Measurements from ENCODE around the gene MAPKAPK3.

The MAPKAPK3 gene

DNA sequence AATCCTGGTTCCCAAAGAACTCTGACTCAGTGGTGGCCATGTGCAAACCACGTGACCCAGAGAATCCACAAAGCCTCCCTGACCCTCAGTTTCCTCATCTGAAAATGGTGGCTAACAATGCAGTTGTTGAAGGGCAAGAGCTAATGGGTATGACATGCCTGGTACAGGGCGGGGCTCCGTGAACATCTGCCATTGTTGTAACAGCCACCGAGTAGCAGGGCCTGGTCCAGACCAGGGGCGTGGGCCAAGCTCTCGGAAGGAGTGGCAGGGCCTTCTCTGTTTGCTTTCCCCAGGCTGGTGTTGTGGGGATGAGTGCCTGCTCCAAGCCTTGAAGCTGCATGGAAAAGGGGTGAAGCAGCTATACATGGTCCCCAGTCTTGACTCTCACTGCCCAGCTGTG, 13.4 kb downstream of the MAPKAPK3 start:
- DNase-seq, result no peak

DNA sequence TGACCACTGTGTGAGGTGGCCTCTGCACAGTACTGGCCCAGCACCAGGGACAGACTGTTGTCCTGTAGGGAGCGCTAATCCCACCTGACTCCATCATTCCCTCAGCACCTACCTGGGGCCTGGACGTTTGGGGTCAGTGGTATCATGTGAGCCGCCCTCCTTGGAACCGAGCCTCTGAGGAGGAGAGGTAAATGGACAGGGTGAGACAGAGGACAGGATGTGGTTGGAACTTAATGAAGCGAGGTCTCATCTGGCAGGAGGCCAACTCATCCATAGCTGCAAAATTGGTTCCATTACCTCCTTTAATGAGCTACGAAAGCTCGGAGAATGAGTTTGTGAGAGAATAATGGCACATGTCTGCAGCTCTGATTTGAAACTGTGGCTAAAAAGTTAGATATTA, 13.9 kb downstream of the MAPKAPK3 start:
- no peak for DNase-seq

DNA sequence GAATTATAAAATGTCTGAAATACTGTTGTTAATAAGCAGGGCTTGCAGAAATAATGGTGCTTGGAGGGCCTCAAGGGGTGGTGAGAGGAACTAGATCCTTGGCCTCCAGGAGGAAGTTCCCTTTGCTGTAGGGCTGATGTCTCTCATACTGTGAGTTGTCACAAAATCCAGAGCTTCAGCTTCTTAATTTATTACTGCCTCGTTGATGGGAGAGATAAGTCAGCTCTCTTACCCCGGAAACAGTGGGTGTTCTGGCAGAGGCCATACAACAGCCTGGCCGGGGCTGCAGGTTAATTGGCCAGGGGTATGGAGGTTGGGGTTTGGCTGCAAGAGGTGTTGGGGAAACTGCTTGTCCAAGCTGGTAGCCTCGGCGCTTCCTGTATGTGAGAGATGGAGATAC, 15.5 kb downstream of the MAPKAPK3 start:
- no peak for DNase-seq

DNA sequence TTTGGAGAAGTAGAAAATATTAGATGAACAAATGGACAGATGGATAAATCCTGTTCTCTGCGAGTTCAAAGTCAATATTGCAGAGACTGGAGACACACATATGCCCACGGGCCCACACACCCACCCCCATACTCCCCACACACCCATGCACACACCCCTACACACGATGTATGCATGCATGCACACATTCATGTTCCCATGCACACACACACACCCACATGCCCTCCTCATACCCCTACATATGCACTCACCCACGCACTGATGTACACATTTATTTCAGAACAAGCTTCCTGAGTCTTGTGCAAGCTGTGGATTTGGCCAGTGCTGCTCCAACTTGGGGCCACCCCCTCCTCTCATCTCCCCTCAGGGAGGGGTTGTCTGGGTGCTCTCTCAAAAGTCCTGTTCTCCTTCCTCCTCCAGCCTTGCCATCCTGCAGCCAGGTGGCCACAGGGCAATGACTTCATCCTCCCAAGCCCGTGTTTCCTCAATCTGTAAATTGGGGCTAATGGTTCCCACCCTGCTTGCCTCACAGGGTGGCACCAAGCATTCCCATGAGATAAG, 16.4 kb downstream of the MAPKAPK3 start:
- DNase-seq, result no peak

DNA sequence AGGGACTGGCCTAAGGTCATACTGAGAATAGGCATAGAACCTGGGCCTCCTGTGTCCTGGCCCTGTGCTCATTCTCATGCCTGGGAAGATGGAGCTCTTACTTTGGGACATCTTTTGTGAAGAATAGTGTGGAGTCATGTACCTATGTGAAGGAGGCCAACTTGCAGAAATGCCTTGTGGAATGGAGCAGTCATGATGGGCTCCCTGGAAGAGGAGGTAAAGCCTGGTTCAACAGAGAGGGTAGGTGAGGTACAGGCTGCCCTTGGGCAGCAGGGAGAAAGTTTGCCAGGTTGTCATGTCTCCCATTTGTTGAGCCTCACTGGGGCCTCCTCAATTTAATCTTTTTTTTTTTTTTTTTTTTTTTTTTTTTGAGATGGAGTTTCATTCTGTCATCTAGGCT, 18.1 kb downstream of the MAPKAPK3 start:
- no peak for DNase-seq

DNA sequence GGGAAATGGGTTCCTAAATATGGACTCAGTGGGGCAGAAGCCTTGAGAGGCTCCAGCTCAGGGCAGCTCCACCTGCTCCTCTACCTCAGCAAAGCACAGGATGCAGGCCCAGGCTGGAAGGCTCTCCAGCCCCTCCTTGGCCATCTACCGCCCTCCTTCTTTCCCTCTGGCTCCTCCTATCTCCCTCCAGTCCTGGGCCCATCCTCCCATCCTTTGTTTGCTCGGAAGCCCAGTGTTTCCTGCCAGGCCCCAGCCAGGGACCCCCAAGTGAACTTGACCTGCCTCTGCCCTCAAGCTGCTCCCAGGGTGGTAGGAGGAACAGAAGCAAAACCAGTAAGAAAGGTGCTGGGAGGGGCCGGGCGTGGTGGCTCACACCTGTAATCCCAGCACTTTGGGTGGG, 20.1 kb downstream of the MAPKAPK3 start:
- no peak for DNase-seq

DNA sequence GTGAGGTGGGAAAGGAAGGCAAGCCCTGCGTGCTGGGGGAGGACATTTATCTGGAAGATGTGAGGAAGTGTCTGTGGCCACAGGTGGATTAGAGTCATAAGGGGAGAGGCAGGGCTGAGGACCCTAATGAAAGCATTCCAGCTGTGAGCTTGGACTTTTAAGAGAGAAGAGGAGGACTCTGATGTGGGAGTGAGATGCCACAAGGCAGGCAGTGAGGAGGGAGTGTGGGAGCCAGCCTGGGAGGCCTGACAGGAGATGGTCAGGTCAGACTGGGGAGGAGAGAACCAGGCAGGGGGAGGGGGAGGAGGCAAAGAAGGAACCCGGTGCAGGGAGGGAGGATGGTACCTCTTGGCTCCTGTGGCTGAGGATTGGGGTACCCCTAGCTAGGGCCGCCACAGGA, 21.0 kb downstream of the MAPKAPK3 start:
- no peak for DNase-seq

DNA sequence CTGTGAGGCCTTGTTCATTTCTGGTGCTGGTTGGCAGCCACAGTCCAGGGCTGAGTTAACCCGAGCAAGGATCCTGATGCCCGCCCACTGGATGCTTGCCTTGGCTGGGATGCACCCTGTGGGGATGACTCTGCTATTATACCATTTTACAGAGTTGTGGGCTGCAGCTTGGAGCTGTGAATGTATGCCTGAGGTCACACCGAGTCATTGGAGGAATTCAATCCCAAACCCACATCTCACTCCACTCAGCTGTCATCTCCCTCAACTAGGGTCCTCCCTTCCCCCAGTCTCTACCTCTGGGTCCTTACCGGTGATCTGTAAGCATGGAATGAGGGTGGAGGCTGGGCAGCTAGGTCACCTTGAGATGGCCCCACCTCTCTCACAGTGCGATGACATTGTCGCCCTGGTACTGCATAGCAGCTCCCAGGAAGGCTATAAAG, 22.1 kb downstream of the MAPKAPK3 start:
- no peak for DNase-seq

DNA sequence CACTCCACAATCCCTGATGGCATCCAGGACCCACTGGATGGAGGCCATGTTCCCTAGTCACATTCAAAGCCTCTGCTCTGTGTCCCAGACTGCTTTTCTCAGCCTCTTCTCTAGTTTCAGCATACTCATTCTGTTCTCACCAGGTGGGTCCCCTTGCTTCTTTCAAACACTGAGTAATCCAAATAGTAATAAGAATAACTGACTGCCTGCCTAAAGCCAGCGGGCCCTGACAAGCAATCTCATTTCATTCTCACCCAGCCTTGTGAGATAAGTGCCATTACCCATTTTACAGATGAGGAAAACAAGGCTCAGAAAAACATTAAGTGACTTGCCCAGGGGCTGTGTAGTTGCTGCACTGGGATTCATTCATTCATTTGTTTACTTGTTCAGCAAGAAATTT, 25.4 kb downstream of the MAPKAPK3 start:
- DNase-seq, result no peak

DNA sequence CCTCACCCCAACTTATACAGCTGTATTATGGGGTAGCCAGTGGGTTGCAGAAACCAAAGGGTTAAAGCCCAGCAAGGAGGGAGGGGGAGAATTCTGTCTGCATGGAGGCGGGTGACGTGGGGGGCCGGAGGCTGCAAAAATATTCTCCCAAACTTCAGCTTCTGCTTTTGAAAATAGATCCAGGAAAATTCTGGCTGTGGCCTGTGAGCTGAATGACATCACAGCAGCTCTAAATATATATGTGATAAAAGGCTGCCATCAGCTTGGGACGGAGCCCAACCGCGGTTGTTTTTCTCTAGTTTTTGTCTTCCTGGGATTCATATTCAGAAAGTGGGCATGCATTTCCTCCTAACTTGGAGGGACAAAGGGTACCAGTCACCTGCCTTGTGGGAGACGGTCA, 27.6 kb downstream of the MAPKAPK3 start:
- DNase-seq, result no peak

DNA sequence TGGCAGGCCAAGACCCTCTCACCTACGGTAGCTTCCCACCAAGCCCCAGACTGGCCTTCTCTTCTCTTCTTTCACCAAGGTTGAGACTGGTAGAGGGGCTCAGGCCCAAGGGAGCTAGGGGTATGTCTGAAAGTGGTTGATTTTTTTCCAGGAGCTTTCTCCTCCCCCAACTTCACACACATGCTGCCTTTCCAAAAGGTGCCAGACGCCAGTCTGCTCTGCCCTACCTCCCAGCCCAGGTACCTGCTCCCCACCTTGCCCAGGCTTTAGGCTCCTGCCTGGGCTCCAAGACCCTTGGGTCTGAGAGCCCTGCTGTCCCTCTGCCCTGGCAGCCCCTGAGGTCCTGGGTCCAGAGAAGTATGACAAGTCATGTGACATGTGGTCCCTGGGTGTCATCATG, 28.4 kb downstream of the MAPKAPK3 start:
- DNase-seq, result no peak

DNA sequence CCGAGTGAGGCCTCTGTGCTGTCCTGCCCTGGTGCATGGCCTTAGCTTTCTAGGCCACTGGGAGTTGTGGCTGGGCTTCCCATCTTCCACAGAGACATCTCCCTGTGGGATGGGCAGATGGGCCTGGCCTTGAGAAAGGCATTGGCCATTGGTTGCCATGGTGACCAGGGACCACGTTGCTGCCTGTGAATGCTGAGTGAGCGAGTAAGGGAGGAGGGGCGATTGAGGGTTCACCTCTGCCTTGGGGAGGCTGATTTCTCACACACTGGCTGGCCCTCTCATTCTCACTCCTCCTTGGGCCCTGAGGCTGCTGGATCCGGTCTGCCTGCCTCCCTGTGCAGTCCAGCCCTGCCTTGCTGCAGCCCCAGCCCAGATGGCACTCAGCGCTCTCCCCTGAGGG, 31.4 kb downstream of the MAPKAPK3 start:
- DNase-seq, result no peak

DNA sequence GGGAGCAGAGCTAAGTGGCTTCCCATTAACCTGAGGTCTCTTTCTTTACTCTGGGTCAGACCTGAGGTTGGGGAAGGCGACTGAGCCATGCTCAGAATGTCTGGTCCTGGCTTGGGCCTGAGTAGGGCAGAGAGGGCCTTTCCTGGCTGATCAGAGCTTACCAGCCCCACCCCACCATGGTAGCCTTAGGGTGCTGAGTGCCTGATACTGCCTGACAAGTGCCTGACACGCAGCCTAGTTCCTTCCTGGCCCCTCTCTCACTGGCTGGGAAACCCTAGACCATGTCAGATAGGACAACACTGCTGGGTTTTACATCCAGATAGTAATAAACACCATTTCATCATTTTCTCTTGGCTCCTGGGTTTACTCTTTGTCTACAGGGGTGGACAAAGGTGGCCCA, 32.0 kb downstream of the MAPKAPK3 start:
- DNase-seq, result no peak

DNA sequence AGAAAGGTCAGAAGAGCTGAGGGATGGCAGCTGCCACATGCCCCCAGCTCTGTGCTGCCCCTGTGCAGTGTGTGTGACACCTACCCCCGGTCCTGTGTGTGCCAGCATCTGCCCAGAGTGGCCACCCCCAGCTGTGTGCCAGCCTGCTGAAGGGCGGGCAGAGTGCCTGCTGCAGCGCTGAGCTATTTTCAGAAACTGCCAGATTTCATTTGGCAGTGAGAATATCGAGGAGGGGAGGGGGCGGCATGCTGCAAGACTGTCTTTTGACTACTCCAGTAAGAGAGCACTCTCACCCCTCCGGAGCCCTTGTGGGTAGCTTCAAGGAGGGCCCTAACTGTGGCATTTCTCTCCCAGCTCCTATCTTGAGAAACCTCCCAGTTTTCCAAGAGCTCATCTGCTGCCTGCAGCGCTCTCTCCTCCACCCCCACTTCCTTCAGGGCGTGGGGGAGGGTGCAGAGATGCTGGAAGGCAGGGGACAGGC, 32.5 kb downstream of the MAPKAPK3 start:
- no peak for DNase-seq

DNA sequence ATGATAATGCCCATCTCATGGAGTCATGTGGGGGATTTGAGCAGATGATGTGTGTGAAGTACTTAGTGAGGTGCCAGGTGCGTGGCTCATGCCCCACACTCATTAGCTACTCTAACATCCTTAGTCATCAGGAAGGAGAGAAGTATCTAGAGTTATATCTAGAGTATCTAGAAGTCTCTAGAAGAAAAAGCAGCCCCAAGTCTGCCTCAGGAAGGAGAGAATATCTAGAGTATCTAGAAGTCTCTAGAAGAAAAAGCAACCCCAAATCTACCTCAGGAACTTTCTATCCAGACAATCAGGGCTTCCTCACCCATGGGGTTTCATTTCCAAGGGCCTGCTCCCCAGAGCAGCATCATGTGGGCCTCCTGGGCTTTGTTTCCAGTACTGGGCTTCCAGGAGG, 33.1 kb downstream of the MAPKAPK3 start:
- DNase-seq, result no peak

DNA sequence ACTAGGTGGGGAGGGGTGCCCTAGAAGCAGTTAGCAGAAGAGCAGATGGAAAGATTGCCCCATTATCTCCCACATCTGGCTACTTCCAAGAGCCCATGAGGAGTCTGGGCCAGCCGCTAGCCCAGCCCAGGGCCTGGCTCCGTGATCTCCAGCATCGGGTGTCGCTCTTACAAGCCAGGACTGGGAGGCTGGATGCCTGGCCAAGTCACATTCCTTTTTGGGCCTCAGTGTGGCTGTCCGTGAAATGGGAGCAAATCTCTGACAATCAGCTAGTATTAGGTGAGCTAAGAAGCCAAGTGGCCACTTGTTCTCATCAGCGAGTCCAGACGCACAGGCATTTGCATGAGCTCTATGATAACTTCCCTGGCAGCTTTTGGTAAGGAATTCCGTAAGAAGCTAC, 34.5 kb downstream of the MAPKAPK3 start:
- no peak for DNase-seq

DNA sequence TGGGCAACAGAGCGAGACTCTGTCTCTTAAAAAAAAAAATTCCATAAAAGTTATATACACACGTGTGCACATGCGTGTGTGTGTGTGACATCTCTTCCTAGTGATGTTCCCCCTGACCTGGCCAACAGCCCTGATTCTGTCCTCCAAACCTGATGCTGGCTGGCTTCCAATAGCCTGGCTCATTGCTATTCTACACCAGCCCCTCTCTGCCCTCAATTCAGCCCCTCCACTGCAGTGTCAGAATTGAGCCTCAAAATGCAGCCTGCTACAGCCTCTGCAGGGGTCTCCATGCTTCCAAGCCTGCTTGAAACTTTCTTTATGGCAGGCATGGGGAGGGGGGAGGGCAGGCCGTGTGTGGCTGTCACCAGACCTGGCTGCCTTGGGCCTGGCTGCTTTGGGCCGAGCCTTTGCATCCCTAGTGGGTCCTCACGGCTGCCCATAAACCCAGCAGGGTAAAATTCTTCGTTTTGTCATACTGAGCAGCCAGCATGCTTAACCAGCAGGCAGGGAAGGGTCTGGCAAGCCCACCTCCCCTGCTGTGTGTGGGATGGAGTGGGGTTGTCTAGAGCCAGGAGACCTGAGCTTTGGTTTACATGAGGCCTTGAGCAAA, 35.1 kb downstream of the MAPKAPK3 start:
- no peak for DNase-seq

DNA sequence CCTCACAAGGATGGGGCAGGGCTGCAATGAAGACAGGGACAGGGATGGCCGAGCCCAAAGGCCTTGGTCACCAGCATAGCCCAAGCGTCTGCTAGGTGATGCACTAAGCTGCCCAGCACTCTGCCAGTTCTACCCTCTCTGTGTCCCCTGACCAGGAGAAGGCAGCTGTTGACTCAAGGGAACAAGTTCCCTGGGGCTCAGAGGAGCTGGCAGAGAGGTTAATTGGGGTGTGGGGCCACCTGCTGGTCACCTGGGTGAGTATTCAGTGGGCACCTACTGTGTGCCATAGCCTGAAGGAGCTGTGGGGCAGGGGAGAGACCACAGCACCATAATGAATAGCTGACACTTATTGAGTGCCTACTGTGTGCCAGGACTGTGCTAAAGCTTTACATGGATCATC, 35.8 kb downstream of the MAPKAPK3 start:
- no peak for DNase-seq

DNA sequence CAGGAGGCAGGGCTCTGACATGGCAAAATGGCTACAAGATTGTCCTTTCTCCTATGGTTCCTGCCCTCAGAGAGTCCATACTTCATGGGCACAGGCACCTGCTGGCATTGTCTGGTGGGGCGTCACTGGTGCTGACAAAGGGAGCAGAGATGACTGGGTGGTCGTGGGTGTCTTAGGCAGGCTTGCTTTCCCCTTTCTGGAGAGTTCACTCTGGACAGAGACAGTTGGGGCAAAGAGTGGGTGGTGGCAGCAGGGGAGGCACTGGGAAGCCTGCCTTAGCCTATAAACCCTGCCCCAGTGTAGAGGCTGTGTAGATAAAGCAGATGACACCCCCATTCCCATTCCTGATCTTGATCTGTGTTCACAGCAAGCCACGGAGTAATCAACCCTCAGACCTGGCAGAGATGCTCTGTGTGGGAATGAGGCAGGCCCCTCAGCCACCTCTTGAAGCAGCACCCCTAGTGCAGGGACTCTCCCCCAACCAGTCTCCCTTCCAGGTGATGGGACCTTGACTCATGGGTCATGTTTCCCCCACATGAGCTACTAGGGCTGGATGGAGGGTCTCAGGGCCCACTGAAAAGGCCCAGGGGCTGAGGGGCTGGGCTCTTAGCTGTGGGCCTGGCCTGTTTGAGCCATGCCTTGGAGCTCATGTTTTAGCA, 37.1 kb downstream of the MAPKAPK3 start:
- DNase-seq, result no peak

DNA sequence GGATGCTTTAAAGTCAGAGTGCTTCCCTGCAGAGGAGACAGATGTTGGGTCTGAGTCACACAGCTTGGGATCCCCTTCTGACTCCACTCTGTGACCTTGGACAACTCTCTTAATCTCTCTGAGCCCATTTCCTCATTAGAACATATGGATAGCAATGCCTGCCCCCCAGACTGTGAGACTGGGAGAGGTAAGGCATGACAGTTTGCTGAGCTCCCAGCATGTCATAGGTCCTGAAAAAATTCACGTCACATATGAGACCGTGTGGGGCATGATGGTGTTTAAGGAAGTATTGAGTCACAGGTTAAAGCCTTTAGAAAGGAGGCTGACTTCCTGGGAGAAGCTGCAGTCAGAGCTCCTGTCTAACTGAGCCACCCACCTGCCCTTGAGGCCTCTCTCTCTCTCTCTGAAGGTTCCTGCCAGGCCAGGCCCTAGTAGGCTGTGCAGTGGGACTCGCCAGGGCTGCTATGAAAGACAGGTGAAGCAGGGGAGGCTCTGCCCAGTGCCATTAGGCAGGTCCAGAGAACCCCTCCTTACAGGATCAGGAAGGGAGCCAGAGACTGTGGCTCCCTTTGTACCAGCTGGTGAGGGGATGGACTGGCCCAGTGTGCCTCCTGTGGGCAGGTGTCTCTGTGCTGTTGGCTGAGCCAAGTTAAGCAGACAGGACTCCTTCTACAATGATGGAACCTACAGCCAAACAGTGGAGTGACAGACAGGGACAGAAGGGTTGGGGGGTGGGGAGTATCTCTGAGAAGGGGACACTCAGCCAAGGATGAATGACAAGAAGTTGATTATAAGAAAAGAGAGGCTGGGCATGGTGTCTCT, 38.3 kb downstream of the MAPKAPK3 start:
- DNase-seq, result no peak

DNA sequence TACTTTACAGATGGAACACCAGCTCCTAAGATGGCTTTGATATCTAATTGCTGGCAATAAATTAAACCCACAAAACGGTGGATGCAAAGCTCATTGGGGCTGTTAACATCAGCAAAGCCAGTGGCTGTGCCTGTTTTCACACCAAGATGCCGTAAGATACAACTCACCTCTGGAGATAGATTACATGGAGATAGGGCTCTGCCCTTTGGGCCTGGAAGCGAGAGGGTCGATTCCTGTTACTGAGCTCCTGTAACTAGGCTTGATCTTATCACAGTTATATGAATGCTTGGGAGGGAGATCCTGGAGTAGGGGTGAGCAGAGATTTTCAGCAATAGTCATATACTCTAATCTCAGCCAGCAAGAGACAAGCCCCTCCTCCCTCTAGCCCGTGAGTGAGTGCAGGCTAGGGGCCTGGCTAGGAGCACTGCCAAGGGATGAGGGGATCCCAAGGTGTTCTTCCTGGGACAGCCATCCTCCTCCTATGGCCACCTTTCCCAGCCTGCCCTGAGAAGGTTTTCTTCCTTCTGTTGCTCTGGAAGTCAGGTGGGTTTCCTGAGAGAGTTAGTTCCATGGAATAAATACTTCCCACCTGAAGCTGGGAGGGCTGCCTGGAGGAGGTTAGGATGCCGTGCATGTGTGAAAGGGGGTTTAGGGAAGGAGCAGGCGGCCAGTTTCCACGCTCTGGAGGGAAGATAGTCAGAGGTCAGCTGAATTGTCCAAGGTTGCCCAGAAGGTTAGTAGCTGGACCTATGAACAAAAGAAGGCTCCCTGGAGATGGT, 39.7 kb downstream of the MAPKAPK3 start:
- no peak for DNase-seq

DNA sequence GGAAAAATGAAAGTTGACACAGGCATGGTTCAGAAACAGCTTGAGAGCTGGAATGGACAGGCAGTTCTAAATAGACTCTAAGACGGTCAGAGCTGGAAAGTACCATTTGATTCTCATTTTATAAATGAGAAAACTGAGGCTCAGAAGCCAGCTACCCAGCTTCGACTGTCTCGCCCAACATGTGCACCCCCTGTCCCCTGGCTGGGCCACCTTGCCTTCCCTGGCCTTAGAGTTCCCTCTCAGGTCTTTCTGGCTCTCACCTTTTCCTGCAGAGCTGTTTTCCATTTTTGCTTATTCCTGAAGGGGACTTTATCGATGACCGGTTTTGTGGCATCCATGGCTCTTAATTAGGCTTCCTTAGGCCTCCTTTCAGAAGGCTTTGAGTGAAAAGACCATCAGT, 40.5 kb downstream of the MAPKAPK3 start:
- DNase-seq, result no peak

DNA sequence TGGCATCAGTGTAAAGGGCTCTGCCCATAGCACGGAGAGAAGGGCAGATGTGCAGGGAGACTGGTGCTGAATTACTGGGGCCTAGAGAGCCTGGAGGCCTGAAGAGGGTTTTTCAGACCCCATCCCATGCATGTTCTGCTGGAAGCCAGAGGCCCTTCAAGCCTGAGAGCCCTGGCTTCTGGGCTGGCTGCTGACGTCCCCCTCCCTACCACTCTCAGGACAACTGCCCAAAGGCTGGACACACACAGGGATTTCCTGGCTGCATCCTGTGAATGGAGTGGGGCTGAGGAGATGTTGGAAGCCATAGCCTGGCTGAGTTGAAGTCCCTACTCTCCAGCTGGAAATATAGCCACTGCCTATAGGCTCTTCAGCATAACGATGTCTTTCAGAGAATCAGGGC, 40.9 kb downstream of the MAPKAPK3 start:
- DNase-seq, result no peak

All from NCI-H345 (cell line).